GM12878 (cell line): ENCODE measurements around the gene PTPRD. TPM values are rescaled to one million over a fixed set of nuclear protein-coding genes. Genes with fewer than 3 reads are reported as not detected.

Source experiments
- ATAC-seq: fragments of 200-7000 bp; cut with Tn5 transposase; 3 replicates; pipeline ENCODE4 v1.9.1; 2020; ENCODE audit warnings: mild to moderate bottlenecking, moderate library complexity
- BruUV-seq: library from RNA; stranded (reverse); fragments of 400-500 nt; replicated peaks from 2 replicates; lab custom pipeline; 2021; lab: Mats Ljungman, UMichigan
- CTCF ChIA-PET: fragments of 300-600 bp; sonication (Branson Sonifier 250); formaldehyde crosslinking; extraction: SDS; loops from one replicate; lab custom pipeline; 2021; ENCODE audit warnings: inconsistent platforms; lab: Yijun Ruan, JAX
- POLR2A ChIA-PET: fragments of 350-600 bp; formaldehyde crosslinking; extraction: SDS; loops from one replicate; lab custom pipeline; 2021; ENCODE audit warnings: inconsistent platforms; lab: Charles Lee
- RAD21 ChIA-PET: fragments of 300-600 bp; sonication (Branson Sonifier 250); formaldehyde crosslinking; loops from one replicate; lab custom pipeline; 2023; ENCODE audit warnings: antibody characterized with exemption; ENCODE audit not compliant: unreplicated experiment; lab: Charles Lee
- SMC1A ChIA-PET: fragments of 300-600 bp; sonication (Branson Sonifier 250); formaldehyde crosslinking; loops from one replicate; lab custom pipeline; 2023; ENCODE audit not compliant: unreplicated experiment, uncharacterized antibody; lab: Charles Lee
- DNase-seq: peaks from one replicate; pipeline ENCODE4 v3.0.0-alpha.2; 2011; ENCODE audit warnings: low read depth, low spot score
- FAIRE-seq: peaks from 3 replicates; lab custom pipeline; 2011; peaks lifted over from hg19 to GRCh38; lab: Jason Lieb, UNC
- H2AFZ ChIP-seq: 2 replicates; pipeline ENCODE4 v1.6.0; 2011; ENCODE audit warnings: low read depth, low read length, control low read depth; ENCODE audit not compliant: control insufficient read depth
- H3K27ac ChIP-seq: 2 replicates; pipeline ENCODE4 v1.5.1; 2011; ENCODE audit warnings: control low read depth; ENCODE audit not compliant: control insufficient read depth, insufficient read depth
- H3K27me3 ChIP-seq, 2 experiments: replicated peaks in 1 of 2; 2 replicates each; pipeline versions ENCODE4 v1.6.0 to v1.6.1; 2011; ENCODE audit warnings: low read length in 1 of 2; ENCODE audit not compliant: control insufficient read depth in 2 of 2, insufficient read depth in 2 of 2
- H3K36me3 ChIP-seq, 2 experiments: 2 replicates each; pipeline ENCODE4 v1.5.1; 2011; ENCODE audit warnings: low read length in 1 of 2; ENCODE audit not compliant: control insufficient read depth in 2 of 2, insufficient read depth in 2 of 2
- H3K4me1 ChIP-seq: 2 replicates; pipeline ENCODE4 v1.6.1; 2011; ENCODE audit warnings: mild to moderate bottlenecking, low read length, moderate library complexity, mixed read lengths; ENCODE audit not compliant: control insufficient read depth, insufficient read depth
- H3K4me2 ChIP-seq: 2 replicates; pipeline ENCODE4 v1.6.0; 2011; ENCODE audit warnings: control low read depth; ENCODE audit not compliant: control insufficient read depth, insufficient read depth
- H3K4me3 ChIP-seq: fragments of 200-600 bp; sonication (generic); 2 replicates; pipeline ENCODE4 v1.5.1; 2016
- H3K79me2 ChIP-seq: 2 replicates; pipeline ENCODE4 v1.6.0; 2011; ENCODE audit warnings: low read length; ENCODE audit not compliant: control insufficient read depth, insufficient read depth
- H3K9ac ChIP-seq: 2 replicates; pipeline ENCODE4 v1.8.0; 2011; ENCODE audit warnings: low read length, control low read depth, mixed read lengths; ENCODE audit not compliant: control insufficient read depth, insufficient read depth
- H3K9me3 ChIP-seq: replicated peaks from 3 replicates; pipeline ENCODE4 v1.5.1; 2011; ENCODE audit warnings: mild to moderate bottlenecking, low read length; ENCODE audit not compliant: control insufficient read depth, insufficient read depth
- H4K20me1 ChIP-seq: 2 replicates; pipeline ENCODE4 v1.6.0; 2011; ENCODE audit not compliant: control insufficient read depth, insufficient read depth
- SIX5 ChIP-seq: IDR thresholded peaks from 2 replicates; pipeline ENCODE4 v1.6.1; 2011; ENCODE audit warnings: mild to moderate bottlenecking, low read depth, low read length, moderate library complexity; ENCODE audit not compliant: severe bottlenecking
- SREBF1 ChIP-seq: IDR thresholded peaks from 2 replicates; pipeline ENCODE4 v1.6.1; 2012; ENCODE audit warnings: mild to moderate bottlenecking, low read length
- ZNF622 ChIP-seq: fragments of 450-650 bp; IDR thresholded peaks from 2 replicates; pipeline ENCODE4 v1.6.1; 2017; ENCODE audit warnings: mild to moderate bottlenecking, inconsistent platforms
- WGBS: methylation state at CpG from one replicate; pipeline ENCODE4 v1.1.6; 2016; ENCODE audit warnings: low lambda C conversion rate; ENCODE audit not compliant: insufficient replicate concordance, insufficient coverage; ENCODE audit errors: missing lambda C conversion rate; 5-methylcytosine and 5-hydroxymethylcytosine counted together
- in situ Hi-C: fragments of 300-500 bp; cut with MboI; formaldehyde crosslinking; loops from 9 replicates; pipeline ENCODE4 v1.14.3; 2018; ENCODE audit warnings: mixed read lengths
- intact Hi-C: fragments of 100-400 bp; cut with micrococcal nuclease; formaldehyde crosslinking; loops from one replicate; pipeline ENCODE4 v1.14.2; 2022; ENCODE audit not compliant: unreplicated experiment
- polyA plus RNA-seq, 11 experiments: library from polyadenylated mRNA; depleted of rRNA in 4 of 11; unstranded in 6 of 11; stranded (reverse) in 5 of 11; fragments of >200 nt; fragmentation: Nextera tagmentation in 4 of 11; fragmentation: Illumina TruSeq in 1 of 11; extraction: Ambion mirVana in 4 of 11; extraction: Trizol in 1 of 11; gene quantifications; 1 replicate in 1 of 11; 2 replicates in 10 of 11; pipeline versions ENCODE4 v1.2.1 to v1.2.3, GENCODE V29; 2011 to 2016; ENCODE audit warnings: inconsistent platforms in 2 of 11, missing spikeins in 2 of 11, low read depth in 1 of 11
- total RNA-seq, 4 experiments: library from RNA; depleted of rRNA in 3 of 4; stranded (reverse); fragments of >200 nt in 3 of 4; fragmentation: Illumina TruSeq in 1 of 4; extraction: Trizol in 1 of 4; gene quantifications; 2 replicates each; pipeline versions ENCODE4 v1.2.1 to v1.2.3, GENCODE V29; 2013 to 2021
- TF ChIP-seq, protein P1 (sequence below): fragments of 450-650 bp; IDR thresholded peaks from 2 replicates; pipeline ENCODE4 v1.6.1; 2017; ENCODE audit warnings: mild to moderate bottlenecking, moderate library complexity
- TF ChIP-seq, protein P2 (sequence below): fragments of 150-350 bp; IDR thresholded peaks from 2 replicates; pipeline ENCODE4 v1.6.1; 2016; ENCODE audit warnings: low read depth, low read length

The PTPRD gene
- total and polyA plus RNA-seq, 10 of the 15 experiments (the other 5 are each of a cell fraction or from before 2014, with no cell fraction given): under 0.01 to 0.05 (median 0.01) TPM; not detected in 7

DNA sequence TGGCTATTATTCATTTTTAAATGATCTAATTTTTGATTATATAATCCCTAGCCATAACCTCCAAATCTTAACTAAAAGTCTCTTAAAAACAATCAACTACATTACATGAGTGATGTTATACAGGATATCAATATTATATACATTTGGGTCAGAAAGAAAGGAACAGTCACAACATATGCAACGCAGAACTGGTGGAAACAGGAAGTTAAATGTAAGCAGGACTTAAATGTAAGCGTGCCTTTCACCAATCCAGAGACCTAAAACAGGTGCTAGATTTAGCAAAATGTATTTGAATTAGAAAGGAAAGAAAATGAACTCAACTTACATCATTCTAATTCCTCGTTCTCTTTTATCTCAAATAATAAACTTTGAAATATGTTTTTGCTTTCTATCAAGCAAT lies 738.5 kb downstream of the PTPRD start:
- in situ Hi-C loops: no loop called here
- Histone ChIP-seq H3K79me2 (no peaks in the 10 kb centered on the region), H3K9ac (no peak overlapping the region), H3K36me3 (no peaks in the 10 kb centered on the region), H3K27me3 (no peaks in the 10 kb centered on the region), H3K27ac (no peak overlapping the region), H3K4me1 (no peaks in the 10 kb centered on the region), H3K9me3 (no peaks in the 10 kb centered on the region), H4K20me1 (no peaks in the 10 kb centered on the region), H3K4me2 (no peak overlapping the region), H3K4me3 (no peak overlapping the region), H2AFZ (no peak overlapping the region)
- ATAC-seq (no peak), FAIRE-seq (no peak), DNase-seq (no peak)
- POLR2A ChIA-PET: no interaction called here
- 5% methylated on average over 3 of the region's 3 CpGs for WGBS
- intact Hi-C loops: no loop called here
- no TSS peak for BruUV-seq
- RAD21 ChIA-PET: no interaction called here
- TF ChIP-seq, protein P1, sequence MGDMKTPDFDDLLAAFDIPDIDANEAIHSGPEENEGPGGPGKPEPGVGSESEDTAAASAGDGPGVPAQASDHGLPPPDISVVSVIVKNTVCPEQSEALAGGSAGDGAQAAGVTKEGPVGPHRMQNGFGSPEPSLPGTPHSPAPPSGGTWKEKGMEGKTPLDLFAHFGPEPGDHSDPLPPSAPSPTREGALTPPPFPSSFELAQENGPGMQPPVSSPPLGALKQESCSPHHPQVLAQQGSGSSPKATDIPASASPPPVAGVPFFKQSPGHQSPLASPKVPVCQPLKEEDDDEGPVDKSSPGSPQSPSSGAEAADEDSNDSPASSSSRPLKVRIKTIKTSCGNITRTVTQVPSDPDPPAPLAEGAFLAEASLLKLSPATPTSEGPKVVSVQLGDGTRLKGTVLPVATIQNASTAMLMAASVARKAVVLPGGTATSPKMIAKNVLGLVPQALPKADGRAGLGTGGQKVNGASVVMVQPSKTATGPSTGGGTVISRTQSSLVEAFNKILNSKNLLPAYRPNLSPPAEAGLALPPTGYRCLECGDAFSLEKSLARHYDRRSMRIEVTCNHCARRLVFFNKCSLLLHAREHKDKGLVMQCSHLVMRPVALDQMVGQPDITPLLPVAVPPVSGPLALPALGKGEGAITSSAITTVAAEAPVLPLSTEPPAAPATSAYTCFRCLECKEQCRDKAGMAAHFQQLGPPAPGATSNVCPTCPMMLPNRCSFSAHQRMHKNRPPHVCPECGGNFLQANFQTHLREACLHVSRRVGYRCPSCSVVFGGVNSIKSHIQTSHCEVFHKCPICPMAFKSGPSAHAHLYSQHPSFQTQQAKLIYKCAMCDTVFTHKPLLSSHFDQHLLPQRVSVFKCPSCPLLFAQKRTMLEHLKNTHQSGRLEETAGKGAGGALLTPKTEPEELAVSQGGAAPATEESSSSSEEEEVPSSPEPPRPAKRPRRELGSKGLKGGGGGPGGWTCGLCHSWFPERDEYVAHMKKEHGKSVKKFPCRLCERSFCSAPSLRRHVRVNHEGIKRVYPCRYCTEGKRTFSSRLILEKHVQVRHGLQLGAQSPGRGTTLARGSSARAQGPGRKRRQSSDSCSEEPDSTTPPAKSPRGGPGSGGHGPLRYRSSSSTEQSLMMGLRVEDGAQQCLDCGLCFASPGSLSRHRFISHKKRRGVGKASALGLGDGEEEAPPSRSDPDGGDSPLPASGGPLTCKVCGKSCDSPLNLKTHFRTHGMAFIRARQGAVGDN: no peak
- TF ChIP-seq SREBF1: no peak
- no peak for TF ChIP-seq ZNF622
- TF ChIP-seq SIX5: no peak
- TF ChIP-seq, protein P2, sequence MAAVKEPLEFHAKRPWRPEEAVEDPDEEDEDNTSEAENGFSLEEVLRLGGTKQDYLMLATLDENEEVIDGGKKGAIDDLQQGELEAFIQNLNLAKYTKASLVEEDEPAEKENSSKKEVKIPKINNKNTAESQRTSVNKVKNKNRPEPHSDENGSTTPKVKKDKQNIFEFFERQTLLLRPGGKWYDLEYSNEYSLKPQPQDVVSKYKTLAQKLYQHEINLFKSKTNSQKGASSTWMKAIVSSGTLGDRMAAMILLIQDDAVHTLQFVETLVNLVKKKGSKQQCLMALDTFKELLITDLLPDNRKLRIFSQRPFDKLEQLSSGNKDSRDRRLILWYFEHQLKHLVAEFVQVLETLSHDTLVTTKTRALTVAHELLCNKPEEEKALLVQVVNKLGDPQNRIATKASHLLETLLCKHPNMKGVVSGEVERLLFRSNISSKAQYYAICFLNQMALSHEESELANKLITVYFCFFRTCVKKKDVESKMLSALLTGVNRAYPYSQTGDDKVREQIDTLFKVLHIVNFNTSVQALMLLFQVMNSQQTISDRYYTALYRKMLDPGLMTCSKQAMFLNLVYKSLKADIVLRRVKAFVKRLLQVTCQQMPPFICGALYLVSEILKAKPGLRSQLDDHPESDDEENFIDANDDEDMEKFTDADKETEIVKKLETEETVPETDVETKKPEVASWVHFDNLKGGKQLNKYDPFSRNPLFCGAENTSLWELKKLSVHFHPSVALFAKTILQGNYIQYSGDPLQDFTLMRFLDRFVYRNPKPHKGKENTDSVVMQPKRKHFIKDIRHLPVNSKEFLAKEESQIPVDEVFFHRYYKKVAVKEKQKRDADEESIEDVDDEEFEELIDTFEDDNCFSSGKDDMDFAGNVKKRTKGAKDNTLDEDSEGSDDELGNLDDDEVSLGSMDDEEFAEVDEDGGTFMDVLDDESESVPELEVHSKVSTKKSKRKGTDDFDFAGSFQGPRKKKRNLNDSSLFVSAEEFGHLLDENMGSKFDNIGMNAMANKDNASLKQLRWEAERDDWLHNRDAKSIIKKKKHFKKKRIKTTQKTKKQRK: no peak
- SMC1A ChIA-PET: no interaction called here
- CTCF ChIA-PET: no interaction called here
